Measurements from ENCODE around the gene CBFA2T2.

- TF ChIP-seq CTCF (conservative IDR thresholded peaks at IDR 0.05; ENCODE audit: low read length) (no peak), EZH2phosphoT487 (IDR thresholded peaks at IDR 0.05; ENCODE audit: borderline replicate concordance) (no peak)
Measured at GRCh38 chr20:33640287-33640686, 150.4 kb downstream of the CBFA2T2 start.

All from Loucy (cell line).